Calu3 (cell line): Measurements from ENCODE around the gene KRTAP10-9. TPM values are rescaled to one million over a fixed set of nuclear protein-coding genes. Genes with fewer than 3 reads are reported as not detected.

Experiments used
- BruUV-seq: library from RNA; stranded (reverse); fragments of 400-500 nt; replicated peaks from 2 replicates; lab custom pipeline; 2021; lab: Mats Ljungman, UMichigan
- CTCF ChIA-PET: fragments of 300-600 bp; sonication (Branson Sonifier 250); formaldehyde crosslinking; loops from one replicate; lab custom pipeline; 2022; ENCODE audit warnings: antibody characterized with exemption; lab: Charles Lee
- DNase-seq: peaks from one replicate; pipeline ENCODE4 v3.0.0; 2022
- H3K27ac Mint-ChIP-seq: one replicate; pipeline ENCODE4 v1.8.0; 2022; ENCODE audit warnings: mixed read lengths; ENCODE audit not compliant: unreplicated experiment
- H3K27me3 Mint-ChIP-seq: one replicate; pipeline ENCODE4 v1.8.0; 2022; ENCODE audit warnings: mixed read lengths; ENCODE audit not compliant: unreplicated experiment
- H3K36me3 Mint-ChIP-seq: one replicate; pipeline ENCODE4 v1.8.0; 2022; ENCODE audit warnings: mild to moderate bottlenecking, moderate library complexity, mixed read lengths; ENCODE audit not compliant: insufficient read depth, unreplicated experiment
- H3K4me1 Mint-ChIP-seq: one replicate; pipeline ENCODE4 v1.8.0; 2022; ENCODE audit warnings: mild to moderate bottlenecking, low read depth, mixed read lengths; ENCODE audit not compliant: unreplicated experiment
- H3K4me3 Mint-ChIP-seq: one replicate; pipeline ENCODE4 v1.8.0; 2022; ENCODE audit warnings: mild to moderate bottlenecking, low read depth, moderate library complexity, mixed read lengths; ENCODE audit not compliant: unreplicated experiment
- H3K9me3 Mint-ChIP-seq: one replicate; pipeline ENCODE4 v1.8.0; 2022; ENCODE audit warnings: low read depth, mixed read lengths; ENCODE audit not compliant: unreplicated experiment
- CTCF ChIP-seq: fragments of 200-600 bp; IDR thresholded peaks from one replicate; pipeline ENCODE4 v1.8.0; 2022; ENCODE audit warnings: antibody characterized with exemption; ENCODE audit not compliant: unreplicated experiment
- intact Hi-C: fragments of 100-400 bp; cut with micrococcal nuclease; formaldehyde crosslinking; loops from one replicate; pipeline ENCODE4 v1.10.0; 2022; ENCODE audit not compliant: unreplicated experiment
- total RNA-seq: library from RNA; stranded (reverse); gene quantifications from 2 replicates; pipeline ENCODE4 v1.2.3, GENCODE V29; 2022

KRTAP10-9 gene
- total RNA-seq, 1 experiment from 2014 or later: not detected

DNA sequence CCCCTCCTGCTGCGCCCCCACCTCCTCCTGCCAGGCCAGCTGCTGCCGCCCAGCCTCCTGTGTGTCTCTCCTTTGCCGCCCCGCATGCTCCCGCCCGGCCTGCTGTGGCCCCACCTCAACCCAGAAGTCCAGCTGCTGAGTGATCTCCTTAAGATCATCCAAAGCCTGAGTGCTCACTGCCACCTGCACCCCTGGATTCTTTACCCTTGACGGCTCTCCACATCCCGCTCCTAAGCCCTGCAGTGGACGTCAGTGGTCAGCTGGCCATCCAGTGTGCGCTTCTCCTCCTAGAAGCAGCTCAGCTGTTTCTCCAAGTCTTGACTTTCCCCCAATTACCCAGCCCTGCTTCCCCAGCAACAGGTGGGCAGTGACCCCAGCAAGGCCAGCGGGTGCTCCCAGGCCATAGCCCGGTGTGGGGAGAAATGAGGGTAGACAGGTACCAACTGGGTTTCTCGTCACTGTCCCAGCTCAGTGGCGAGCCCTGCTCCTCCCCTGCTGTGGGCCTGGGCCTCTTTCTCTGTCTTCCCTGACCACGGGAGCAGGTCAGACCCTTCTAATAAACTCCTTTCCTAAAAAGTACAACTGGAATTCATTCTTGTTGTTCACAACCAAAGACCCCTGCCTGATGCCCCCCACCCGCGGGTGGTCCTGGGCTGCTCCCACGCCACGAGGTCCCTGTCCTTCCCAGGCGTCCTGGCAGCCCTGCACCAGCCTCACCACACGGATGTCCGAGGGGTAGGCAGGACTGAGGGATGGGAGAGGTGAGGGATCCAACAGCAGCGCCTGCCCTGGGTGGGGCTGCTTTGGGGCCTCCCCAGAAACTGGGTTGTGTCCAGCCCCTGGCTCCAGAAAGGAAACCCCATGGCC is 25.1 kb upstream of the KRTAP10-9 start:
- CTCF ChIA-PET: no interaction called here
- BruUV-seq: no TSS peak
- Mint-ChIP-seq H3K4me3 (no peak overlapping the region), H3K36me3 (no peaks in the 10 kb centered on the region), H3K9me3 (no peaks in the 10 kb centered on the region), H3K27ac (no peak overlapping the region), H3K4me1 (no peaks in the 10 kb centered on the region), H3K27me3 (peaks cover 82% of the 10 kb centered on the region)
- DNase-seq: no peak
- intact Hi-C loops: no loop called here
- no peak for TF ChIP-seq CTCF

- TF ChIP-seq CTCF: no peak
- CTCF ChIA-PET: no interaction called here
- no peaks in the 10 kb centered on the region for H3K4me1 Mint-ChIP-seq
- H3K4me3 Mint-ChIP-seq: no peak overlapping the region
- no peak for DNase-seq
- BruUV-seq: no TSS peak
- peaks cover 82% of the 10 kb centered on the region for H3K27me3 Mint-ChIP-seq
- H3K27ac Mint-ChIP-seq: no peak overlapping the region
- intact Hi-C loops: no loop called here
- no peaks in the 10 kb centered on the region for H3K36me3 Mint-ChIP-seq
- no peaks in the 10 kb centered on the region for H3K9me3 Mint-ChIP-seq
Observed at GRCh38 chr21:44602463-44602850, 24.4 kb upstream of the KRTAP10-9 start.

GRCh38 chr21:44603109-44603875 is 23.6 kb upstream of the KRTAP10-9 start:
- Mint-ChIP-seq H3K9me3 (no peaks in the 10 kb centered on the region), H3K36me3 (no peaks in the 10 kb centered on the region), H3K27ac (no peak overlapping the region), H3K4me1 (no peaks in the 10 kb centered on the region), H3K4me3 (no peak overlapping the region), H3K27me3 (peaks cover 79% of the 10 kb centered on the region)
- TF ChIP-seq CTCF: no peak
- no TSS peak for BruUV-seq
- CTCF ChIA-PET: no interaction called here
- intact Hi-C loops: no loop called here
- no peak for DNase-seq

GRCh38 chr21:44603911-44604310 is 23.0 kb upstream of the KRTAP10-9 start:
- no peak overlapping the region for H3K27ac Mint-ChIP-seq
- intact Hi-C loops: no loop called here
- H3K4me3 Mint-ChIP-seq: no peak overlapping the region
- H3K27me3 Mint-ChIP-seq: peaks cover 73% of the 10 kb centered on the region
- no peak for TF ChIP-seq CTCF
- CTCF ChIA-PET: no interaction called here
- DNase-seq: no peak
- H3K36me3 Mint-ChIP-seq: no peaks in the 10 kb centered on the region
- H3K9me3 Mint-ChIP-seq: no peaks in the 10 kb centered on the region
- no TSS peak for BruUV-seq
- H3K4me1 Mint-ChIP-seq: no peaks in the 10 kb centered on the region
